Measurements from ENCODE around the gene CABP1. TPM values are rescaled to one million over a fixed set of nuclear protein-coding genes. Genes with fewer than 3 reads are reported as not detected.
A peak's percentile ranks its signal among the peaks of the same experiment; 100 is the strongest.

CABP1 gene
- total RNA-seq, 1 donor from 2014 or later, result 1.2 TPM

DNA sequence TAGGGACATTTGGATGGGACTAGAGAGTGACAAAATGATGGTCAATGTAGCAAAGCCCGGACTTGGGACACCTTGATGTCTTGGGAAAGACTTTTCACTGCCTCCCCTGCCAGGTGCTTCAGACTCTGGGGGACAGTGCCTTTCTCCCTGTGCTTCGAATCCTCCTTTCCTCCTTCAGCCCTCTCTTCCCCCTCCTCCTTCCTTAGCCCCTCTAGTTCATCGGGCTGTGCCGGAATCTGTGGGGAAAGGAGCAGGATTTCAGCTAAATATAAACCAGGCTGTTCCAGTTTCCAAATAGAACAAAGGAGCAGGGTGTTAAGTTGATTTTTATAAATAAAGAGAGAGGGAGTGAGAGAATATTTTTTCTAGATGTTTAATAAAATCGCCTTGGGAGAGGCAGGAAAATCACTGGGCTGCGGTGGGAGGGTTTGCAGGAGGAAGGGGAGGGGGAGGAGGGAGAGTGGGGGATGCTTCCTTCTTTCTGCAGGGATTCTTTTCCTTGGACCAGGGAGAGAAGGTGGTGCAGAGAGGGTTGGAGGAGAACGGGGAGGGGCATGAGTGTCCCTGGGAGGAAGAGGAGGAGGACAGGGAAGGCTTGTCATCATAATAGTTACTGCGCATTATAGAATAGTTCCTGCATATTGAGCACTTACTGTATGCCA lies 21.3 kb upstream of the CABP1 start:
- Mint-ChIP-seq H3K4me1 (peaks cover 9% of the 10 kb centered on the region), H3K4me3 (no peak overlapping the region), H3K27me3 (ENCODE audit: low read depth) (peaks cover 39% of the 10 kb centered on the region), H3K27ac (ENCODE audit: unreplicated experiment) (no peak overlapping the region), H3K36me3 (ENCODE audit: low read depth) (no peaks in the 10 kb centered on the region), H3K9me3 (no peaks in the 10 kb centered on the region)
- no peak for TF ChIP-seq CTCF (conservative IDR thresholded peaks at IDR 0.05)
- DNase-seq (ENCODE audit: low read depth, low spot score), result no peak

GRCh38 chr12:120620624-120621023 lies 19.8 kb upstream of the CABP1 start:
- Mint-ChIP-seq H3K4me1 (peaks cover 9% of the 10 kb centered on the region), H3K9me3 (no peaks in the 10 kb centered on the region)
- no peak for TF ChIP-seq CTCF (conservative IDR thresholded peaks at IDR 0.05)

DNA sequence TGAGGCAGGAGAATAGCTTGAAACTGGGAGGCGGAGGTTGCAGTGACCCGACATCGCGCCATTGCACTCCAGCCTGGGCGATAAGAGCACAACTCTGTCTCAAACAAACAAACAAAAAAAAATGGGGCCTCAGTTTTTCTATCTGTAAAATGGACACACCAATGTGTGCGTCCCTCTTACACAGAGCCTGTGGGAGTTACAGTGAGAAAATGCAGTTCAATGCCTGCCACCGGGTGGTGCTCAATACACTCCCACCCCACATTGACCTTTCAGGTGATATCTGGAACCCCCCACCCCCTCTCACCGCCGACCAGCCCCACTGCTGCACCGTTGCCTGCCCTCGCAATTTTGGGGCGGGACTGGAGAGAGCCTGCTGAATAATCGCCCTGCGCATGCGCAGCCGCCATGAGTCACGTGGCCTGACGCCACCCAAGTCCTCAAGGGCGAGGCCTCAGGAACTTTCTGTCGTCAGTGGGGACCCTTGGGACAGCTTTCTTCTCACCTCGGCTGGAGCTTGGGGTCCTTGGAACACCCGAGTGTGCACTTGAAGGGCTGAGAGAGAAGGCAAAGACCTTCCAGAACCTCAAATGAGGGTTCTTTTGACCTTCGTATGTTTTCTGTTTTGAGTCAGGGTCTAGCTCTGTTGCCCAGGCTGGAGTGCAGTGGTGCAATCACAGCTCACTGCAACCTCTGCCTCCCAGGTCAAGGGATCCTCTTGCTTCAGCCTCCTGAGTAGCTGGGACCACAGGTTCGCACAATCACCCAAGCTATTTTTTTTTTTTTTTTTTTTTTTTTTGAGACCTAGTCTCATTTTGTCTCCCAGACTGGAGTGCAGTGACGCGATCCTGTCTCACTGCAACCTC lies 14.6 kb upstream of the CABP1 start:
- H3K4me3 Mint-ChIP-seq, result no peak overlapping the region
- no peak for DNase-seq (ENCODE audit: low read depth, low spot score)
- H3K27ac Mint-ChIP-seq (ENCODE audit: unreplicated experiment), result no peak overlapping the region
- peaks cover 17% of the 10 kb centered on the region for H3K4me1 Mint-ChIP-seq
- no peaks in the 10 kb centered on the region for H3K27me3 Mint-ChIP-seq (ENCODE audit: low read depth)
- TF ChIP-seq CTCF (conservative IDR thresholded peaks at IDR 0.05), result peak; percentile 23
- no peaks in the 10 kb centered on the region for H3K9me3 Mint-ChIP-seq
- H3K36me3 Mint-ChIP-seq (ENCODE audit: low read depth), result no peaks in the 10 kb centered on the region

More at GRCh38 chr12:120620624-120621023, 19.8 kb upstream of the CABP1 start:
- no peak for DNase-seq (ENCODE audit: low read depth, low spot score)
- Mint-ChIP-seq H3K36me3 (ENCODE audit: low read depth) (no peaks in the 10 kb centered on the region), H3K27me3 (ENCODE audit: low read depth) (peaks cover 32% of the 10 kb centered on the region), H3K27ac (ENCODE audit: unreplicated experiment) (no peak overlapping the region), H3K4me3 (no peak overlapping the region)

DNA sequence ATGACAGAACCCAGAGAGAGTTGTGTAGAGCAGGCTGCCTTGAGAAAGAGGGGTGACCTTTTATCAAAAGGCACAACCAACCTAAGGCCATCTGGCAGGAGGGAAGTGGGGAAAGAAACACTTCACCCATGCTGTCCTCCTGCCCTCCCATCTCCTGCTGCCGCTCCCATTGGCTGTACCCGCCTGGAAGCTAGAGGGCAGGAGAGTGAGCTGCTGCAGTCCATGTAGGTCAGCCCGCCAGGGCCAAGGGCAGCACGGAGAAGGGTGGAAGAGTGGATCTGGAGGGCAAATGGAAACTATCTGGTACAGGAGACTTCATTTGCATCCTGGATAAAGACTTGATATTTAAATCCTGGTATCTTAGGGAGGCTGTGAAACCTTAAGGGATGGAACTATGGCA lies 11.5 kb upstream of the CABP1 start:
- Mint-ChIP-seq H3K9me3 (no peaks in the 10 kb centered on the region), H3K4me1 (peaks cover 17% of the 10 kb centered on the region), H3K4me3 (no peak overlapping the region), H3K36me3 (ENCODE audit: low read depth) (no peaks in the 10 kb centered on the region), H3K27ac (ENCODE audit: unreplicated experiment) (no peak overlapping the region), H3K27me3 (ENCODE audit: low read depth) (peaks cover 3% of the 10 kb centered on the region)
- peak; percentile 15 for DNase-seq (ENCODE audit: low read depth, low spot score)
- no peak for TF ChIP-seq CTCF (conservative IDR thresholded peaks at IDR 0.05)

GRCh38 chr12:120630104-120630892 lies 10.1 kb upstream of the CABP1 start:
- H3K27me3 Mint-ChIP-seq (ENCODE audit: low read depth), result peaks cover 3% of the 10 kb centered on the region
- peaks cover 17% of the 10 kb centered on the region for H3K4me1 Mint-ChIP-seq
- H3K4me3 Mint-ChIP-seq, result no peak overlapping the region
- no peaks in the 10 kb centered on the region for H3K36me3 Mint-ChIP-seq (ENCODE audit: low read depth)
- H3K27ac Mint-ChIP-seq (ENCODE audit: unreplicated experiment), result no peak overlapping the region
- no peak for DNase-seq (ENCODE audit: low read depth, low spot score)
- no peak for TF ChIP-seq CTCF (conservative IDR thresholded peaks at IDR 0.05)
- H3K9me3 Mint-ChIP-seq, result no peaks in the 10 kb centered on the region
